Measurements from ENCODE around the gene CRACR2A.
A peak's percentile ranks its signal among the peaks of the same experiment; 100 is the strongest.

CRACR2A gene

GRCh38 chr12:3669594-3669993 is 83.3 kb downstream of the CRACR2A start:
- Histone ChIP-seq H3K27me3 (ENCODE audit: insufficient read depth, poor library complexity, severe bottlenecking) (no peaks in the 10 kb centered on the region), H3K9me3 (ENCODE audit: severe bottlenecking) (no peaks in the 10 kb centered on the region), H3K4me1 (ENCODE audit: insufficient read depth, poor library complexity, severe bottlenecking) (peaks cover 9% of the 10 kb centered on the region), H3K36me3 (ENCODE audit: low read depth) (no peaks in the 10 kb centered on the region), H3K27ac (ENCODE audit: poor library complexity, severe bottlenecking) (no peak overlapping the region), H3K4me3 (ENCODE audit: severe bottlenecking) (no peak overlapping the region)
- TF ChIP-seq CTCF (IDR thresholded peaks at IDR 0.05; ENCODE audit: poor library complexity, severe bottlenecking), result no peak
- ATAC-seq (ENCODE audit: low read depth) (no peak), DNase-seq (ENCODE audit: low spot score) (no peak)

- H3K4me1 ChIP-seq (ENCODE audit: insufficient read depth, poor library complexity, severe bottlenecking), result peaks cover 9% of the 10 kb centered on the region
- H3K4me3 ChIP-seq (ENCODE audit: severe bottlenecking), result no peak overlapping the region
- DNase-seq (ENCODE audit: low spot score) (no peak), ATAC-seq (ENCODE audit: low read depth) (no peak)
- no peaks in the 10 kb centered on the region for H3K36me3 ChIP-seq (ENCODE audit: low read depth)
- TF ChIP-seq CTCF (IDR thresholded peaks at IDR 0.05; ENCODE audit: poor library complexity, severe bottlenecking), result no peak
- no peaks in the 10 kb centered on the region for H3K9me3 ChIP-seq (ENCODE audit: severe bottlenecking)
- H3K27ac ChIP-seq (ENCODE audit: poor library complexity, severe bottlenecking), result no peak overlapping the region
- H3K27me3 ChIP-seq (ENCODE audit: insufficient read depth, poor library complexity, severe bottlenecking), result no peaks in the 10 kb centered on the region
Observed at GRCh38 chr12:3668479-3669165, 84.3 kb downstream of the CRACR2A start.

- H3K4me1 ChIP-seq (ENCODE audit: insufficient read depth, poor library complexity, severe bottlenecking), result peaks cover 9% of the 10 kb centered on the region
- no peaks in the 10 kb centered on the region for H3K9me3 ChIP-seq (ENCODE audit: severe bottlenecking)
- no peaks in the 10 kb centered on the region for H3K27me3 ChIP-seq (ENCODE audit: insufficient read depth, poor library complexity, severe bottlenecking)
- DNase-seq (ENCODE audit: low spot score), result no peak
- no peak for TF ChIP-seq CTCF (IDR thresholded peaks at IDR 0.05; ENCODE audit: poor library complexity, severe bottlenecking)
- ATAC-seq (ENCODE audit: low read depth), result no peak
- H3K27ac ChIP-seq (ENCODE audit: poor library complexity, severe bottlenecking), result no peak overlapping the region
- H3K36me3 ChIP-seq (ENCODE audit: low read depth), result no peaks in the 10 kb centered on the region
- no peak overlapping the region for H3K4me3 ChIP-seq (ENCODE audit: severe bottlenecking)
Observed at GRCh38 chr12:3667485-3667884, 85.4 kb downstream of the CRACR2A start.

DNA sequence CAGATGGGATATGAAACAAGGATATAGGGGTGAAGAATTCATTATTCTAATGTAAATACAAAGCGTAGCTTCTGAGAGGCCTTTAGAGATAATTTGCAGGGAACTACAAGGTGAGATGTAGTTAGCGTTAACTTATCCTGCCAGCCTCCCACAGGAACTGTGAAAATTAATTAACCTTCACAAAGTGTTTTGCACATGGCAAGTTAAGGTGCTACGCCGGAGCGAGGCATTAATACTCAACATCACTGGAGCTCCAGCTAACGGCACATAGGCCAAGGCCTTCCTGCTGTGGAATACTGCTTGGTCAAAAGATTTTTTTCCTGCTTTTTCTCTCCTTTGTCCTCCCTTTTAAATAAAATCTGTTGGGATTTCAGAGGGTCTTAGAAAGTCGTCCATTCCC is 86.5 kb downstream of the CRACR2A start:
- Histone ChIP-seq H3K9me3 (ENCODE audit: severe bottlenecking) (no peaks in the 10 kb centered on the region), H3K27me3 (ENCODE audit: insufficient read depth, poor library complexity, severe bottlenecking) (no peaks in the 10 kb centered on the region), H3K4me3 (ENCODE audit: severe bottlenecking) (no peak overlapping the region), H3K27ac (ENCODE audit: poor library complexity, severe bottlenecking) (no peak overlapping the region), H3K36me3 (ENCODE audit: low read depth) (no peaks in the 10 kb centered on the region), H3K4me1 (ENCODE audit: insufficient read depth, poor library complexity, severe bottlenecking) (peaks cover 9% of the 10 kb centered on the region)
- ATAC-seq (ENCODE audit: low read depth) (no peak), DNase-seq (ENCODE audit: low spot score) (no peak)
- no peak for TF ChIP-seq CTCF (IDR thresholded peaks at IDR 0.05; ENCODE audit: poor library complexity, severe bottlenecking)

DNA sequence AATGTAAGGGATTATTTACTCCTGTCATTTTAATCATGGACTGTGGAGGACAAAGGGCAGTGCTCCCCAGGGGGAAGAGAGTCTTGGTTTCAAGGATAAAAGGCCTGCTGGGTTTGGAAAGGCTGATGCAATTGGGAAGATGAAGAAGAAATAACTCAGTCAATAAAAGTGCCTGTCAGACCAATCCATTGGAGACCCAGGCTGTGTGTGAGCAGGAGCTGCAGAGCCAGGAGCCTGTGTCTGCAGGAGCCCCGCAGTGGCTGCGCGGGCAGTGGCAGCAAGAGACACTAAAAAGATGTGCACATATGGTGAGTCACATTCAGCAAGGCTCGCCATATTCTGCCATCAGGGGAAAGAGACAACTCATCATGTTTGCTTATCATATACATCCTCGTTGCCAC is 90.4 kb downstream of the CRACR2A start:
- Histone ChIP-seq H3K4me1 (ENCODE audit: insufficient read depth, poor library complexity, severe bottlenecking) (no peaks in the 10 kb centered on the region), H3K27ac (ENCODE audit: poor library complexity, severe bottlenecking) (no peak overlapping the region), H3K9me3 (ENCODE audit: severe bottlenecking) (no peaks in the 10 kb centered on the region), H3K4me3 (ENCODE audit: severe bottlenecking) (no peak overlapping the region), H3K36me3 (ENCODE audit: low read depth) (no peaks in the 10 kb centered on the region), H3K27me3 (ENCODE audit: insufficient read depth, poor library complexity, severe bottlenecking) (no peaks in the 10 kb centered on the region)
- DNase-seq (ENCODE audit: low spot score), result no peak
- TF ChIP-seq CTCF (IDR thresholded peaks at IDR 0.05; ENCODE audit: poor library complexity, severe bottlenecking), result no peak
- ATAC-seq (ENCODE audit: low read depth), result peak; percentile 33; the same call in 1 of the 3 replicates
